Renal cortical epithelial cell (primary cell): ENCODE measurements around the gene C10orf95. TPM values are rescaled to one million over a fixed set of nuclear protein-coding genes. Genes with fewer than 3 reads are reported as not detected.
"Not testable (repeated sequence)": the region's sequence is repeated elsewhere in the genome, so short reads cannot be mapped to it uniquely, and the experiment has no call there.

Experiments
- DNase-seq: peaks from one replicate; pipeline ENCODE4 v3.0.0-alpha.2; 2011; ENCODE audit warnings: low read depth
- total RNA-seq: library from RNA; depleted of rRNA; stranded (reverse); fragments of >200 nt; gene quantifications from 2 replicates; pipeline ENCODE4 v1.2.3, GENCODE V29; 2014

C10orf95 gene, protein sequence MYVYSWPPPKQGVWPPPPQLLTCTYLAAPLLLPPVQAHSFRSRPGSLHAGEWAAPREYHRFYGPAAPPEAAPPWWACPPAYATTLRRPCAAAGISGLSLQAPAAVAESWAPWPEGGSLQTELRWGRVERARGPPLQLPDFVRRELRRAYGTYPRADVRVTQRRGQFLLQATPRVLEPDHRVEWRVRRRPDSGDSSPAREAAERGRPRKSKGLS
- 0.25 and 1.6 TPM in 2 replicates for total RNA-seq

DNA sequence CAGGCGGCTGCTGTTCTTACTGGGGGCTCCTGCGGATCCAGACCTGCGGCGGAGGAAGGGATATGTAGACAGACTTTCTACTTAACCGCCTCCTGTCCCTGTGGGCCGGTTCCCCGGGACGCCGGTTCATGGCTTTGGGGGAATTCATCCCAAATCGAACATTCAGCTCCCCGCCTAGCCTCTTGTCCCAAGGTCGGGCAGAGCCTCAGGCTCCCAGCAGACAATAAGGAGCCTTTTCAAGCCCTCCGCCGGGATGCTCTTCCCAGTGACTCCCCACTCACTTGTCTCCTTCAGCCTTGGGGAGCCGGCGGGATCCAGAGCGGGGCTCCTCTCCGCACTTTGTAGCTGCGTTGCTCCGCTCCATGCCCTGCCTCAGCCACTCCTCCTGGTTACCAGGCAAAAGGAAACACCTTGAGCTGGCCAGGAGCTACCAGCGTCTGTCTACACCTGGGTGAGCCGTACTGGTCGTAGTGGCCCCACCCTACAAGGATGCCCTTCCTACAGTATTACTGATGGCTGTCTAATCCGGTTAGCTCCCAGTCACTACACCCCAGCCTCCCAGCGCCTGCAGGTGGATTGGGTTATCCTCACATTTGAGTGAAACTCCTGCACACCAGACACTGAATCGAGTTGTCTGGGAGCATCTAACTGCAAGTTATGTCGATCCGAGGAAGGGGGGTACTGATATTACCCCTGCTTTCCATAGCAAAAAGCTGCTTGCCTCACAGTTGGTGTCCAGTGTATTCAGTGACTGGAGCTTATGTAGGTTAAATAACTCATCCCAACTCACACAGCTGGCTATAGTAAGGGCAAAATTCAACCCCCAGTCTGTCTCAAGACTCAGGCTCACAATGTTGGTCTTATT, at the start of gene C10orf95:
TSS of gene C10orf95 (minus strand) at position 439 of the 865 bp plus-strand sequence. CDS start 450 bp downstream, outside the sequence.
- no peak for DNase-seq

DNA sequence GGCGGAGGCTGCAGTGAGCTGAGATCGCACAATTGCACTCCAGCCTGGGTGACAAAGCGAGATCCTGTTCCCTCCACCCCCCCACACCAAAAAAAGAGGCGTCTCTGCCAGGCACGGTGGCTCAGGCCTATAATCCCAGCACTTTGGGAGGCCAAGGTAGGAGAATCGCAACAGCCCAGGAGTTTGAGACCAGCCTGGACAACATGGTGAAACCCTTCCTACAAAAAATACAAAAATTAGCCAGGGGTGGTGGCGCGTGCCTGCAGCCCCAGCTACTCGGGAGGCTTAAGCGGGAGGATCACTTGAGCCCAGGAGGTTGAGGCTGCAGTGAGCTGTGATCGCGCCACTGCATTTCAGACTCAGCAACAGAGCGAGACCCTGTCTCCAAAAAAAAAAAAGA, 49.3 kb upstream of the C10orf95 start:
- DNase-seq = not testable (repeated sequence)

DNA sequence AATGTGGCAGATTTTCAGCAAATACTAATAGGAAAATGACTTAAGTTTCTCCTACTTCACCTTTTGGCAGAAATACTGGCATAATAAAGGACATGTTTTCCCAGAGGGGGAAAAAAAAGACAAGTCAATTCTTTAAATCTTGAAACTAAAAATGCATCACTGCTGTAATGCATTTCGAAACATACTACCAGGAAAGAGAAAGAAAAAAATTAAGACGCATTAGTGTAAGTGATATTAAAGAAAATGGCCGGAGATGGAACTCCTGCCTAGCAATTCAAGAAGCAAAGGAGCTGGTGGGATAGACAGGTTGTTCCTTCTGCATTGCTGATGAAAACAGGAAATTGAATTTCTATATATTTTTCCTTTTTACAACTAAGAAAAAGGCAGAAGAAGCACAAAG, 48.0 kb upstream of the C10orf95 start:
- DNase-seq = no peak

GRCh38 chr10:102497545-102497944, 46.2 kb upstream of the C10orf95 start:
- DNase-seq = no peak

GRCh38 chr10:102493771-102494170, 42.4 kb upstream of the C10orf95 start:
- no peak for DNase-seq

DNA sequence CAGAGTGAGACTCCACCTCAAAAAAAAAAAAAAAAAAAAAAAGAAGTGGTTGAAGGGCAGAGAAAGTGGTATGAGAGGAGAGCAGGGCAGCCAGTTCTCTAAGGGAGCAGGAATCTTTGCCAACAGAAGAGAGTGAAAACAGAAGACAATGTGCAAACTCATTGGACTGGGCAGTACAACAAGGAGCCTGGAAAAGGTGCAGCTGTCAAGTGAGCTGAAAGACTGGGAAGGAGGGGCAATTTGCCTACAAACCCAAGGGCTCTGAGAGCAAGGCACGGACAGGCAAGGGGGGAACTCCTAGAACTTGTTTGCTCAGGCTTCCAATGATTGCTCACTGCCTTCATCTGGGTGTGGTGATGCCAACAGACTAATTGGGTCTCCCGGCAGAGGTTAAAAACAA, 41.6 kb upstream of the C10orf95 start:
- DNase-seq = no peak

DNA sequence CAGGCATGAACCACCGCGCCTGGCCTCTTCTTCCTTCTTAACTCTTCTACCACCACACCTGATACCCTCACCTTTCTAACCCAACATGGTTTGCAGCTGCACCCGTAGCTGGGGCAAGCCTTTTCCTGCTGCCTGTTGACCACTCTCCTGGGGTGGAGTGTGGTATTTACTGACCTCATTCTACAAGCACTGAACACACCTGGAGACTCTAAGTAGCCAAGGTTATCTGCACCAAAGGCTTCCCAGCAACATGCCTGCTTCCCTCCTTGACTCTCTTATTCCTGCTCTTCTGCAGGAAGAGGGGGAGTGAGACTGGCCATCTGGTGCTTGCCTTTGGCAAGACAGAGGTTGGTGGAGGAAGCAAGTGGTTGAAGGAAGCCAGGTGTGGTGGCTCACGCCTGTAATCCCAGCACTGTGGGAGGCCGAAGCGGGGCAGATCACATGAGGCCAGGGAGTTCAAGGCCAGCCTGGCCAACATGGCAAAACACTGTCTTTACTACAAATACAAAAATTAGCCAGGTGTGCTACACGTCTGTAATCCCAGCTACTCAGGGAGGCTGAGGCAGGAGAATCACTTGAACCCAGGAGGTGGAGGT, 41.1 kb upstream of the C10orf95 start:
- no peak for DNase-seq

GRCh38 chr10:102491136-102491535, 39.8 kb upstream of the C10orf95 start:
- DNase-seq = no peak

DNA sequence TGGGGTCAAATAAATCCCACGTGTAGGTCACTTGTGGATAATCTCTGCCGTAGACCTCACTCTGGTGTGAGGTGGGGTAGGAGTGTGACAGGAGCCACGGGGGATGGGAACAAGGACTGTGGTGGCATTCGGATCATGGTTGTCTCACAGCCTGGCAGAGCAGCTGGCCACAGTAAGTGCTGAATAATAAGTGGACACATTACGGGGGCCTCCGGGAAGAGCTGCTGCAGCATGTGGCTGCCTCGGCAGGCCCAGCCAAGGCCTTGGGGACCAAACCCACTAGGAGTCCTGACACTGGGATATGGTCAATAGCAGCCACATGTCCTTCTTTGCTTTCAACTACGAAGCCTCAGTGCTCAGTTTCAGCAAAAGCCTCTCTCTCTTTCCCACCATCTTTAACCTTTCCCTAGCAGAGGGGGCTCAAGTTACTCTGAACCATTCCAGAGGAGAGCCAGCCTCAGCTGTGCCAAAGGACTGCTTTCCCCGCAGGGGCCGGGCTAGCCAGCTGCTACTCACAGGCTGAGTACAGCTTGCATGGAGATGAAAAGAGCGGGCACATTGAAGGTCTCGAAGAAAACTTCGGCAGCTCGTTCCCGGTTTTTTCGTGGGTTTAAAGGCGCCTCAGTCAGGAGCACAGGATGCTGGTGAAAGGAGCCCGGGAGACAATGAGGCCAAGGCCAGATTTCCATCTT, 33.9 kb upstream of the C10orf95 start:
- DNase-seq = no peak

- DNase-seq = no peak
Observed at GRCh38 chr10:102484021-102484420, 32.7 kb upstream of the C10orf95 start.

GRCh38 chr10:102480396-102480795, 29.1 kb upstream of the C10orf95 start:
- no peak for DNase-seq

GRCh38 chr10:102479651-102480050, 28.3 kb upstream of the C10orf95 start:
- no peak for DNase-seq

DNA sequence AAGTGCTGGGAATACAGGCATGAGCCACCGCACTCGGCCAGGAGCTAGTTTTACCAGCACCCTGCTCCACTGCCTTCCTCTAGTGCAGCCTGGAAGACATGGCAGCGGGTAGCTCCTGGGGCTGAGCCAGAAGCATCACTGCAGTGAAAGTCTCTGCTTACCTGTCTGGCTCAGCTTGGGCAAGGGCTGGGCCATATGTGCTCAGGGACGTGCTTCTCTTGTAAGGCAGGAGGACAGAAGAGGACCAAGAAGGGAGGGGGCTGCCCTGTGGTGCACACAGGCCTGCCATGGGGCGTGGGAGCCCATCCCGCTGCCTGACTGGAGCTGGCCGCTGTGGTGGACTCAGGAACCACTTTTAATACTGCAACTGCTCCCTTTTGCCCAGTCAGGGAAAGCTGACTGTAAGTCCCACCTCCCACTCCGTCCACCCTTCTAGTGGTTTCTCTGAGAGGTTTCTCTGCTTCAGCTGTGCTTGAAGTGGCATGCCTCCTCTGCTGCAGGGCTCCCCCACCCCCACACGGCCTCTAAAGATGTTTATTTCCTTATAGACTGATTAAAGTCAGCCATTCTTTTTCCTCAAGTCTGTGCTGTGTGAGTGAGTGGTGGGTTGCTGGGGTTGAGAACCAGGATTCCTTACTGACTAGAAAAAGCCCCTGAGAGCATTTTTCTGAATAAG, 25.3 kb upstream of the C10orf95 start:
- DNase-seq = no peak

- no peak for DNase-seq
Observed at GRCh38 chr10:102475451-102476040, 24.2 kb upstream of the C10orf95 start.

GRCh38 chr10:102473445-102474331, 22.3 kb upstream of the C10orf95 start:
- no peak for DNase-seq

- no peak for DNase-seq
Observed at GRCh38 chr10:102470579-102471546, 19.5 kb upstream of the C10orf95 start.

GRCh38 chr10:102468683-102469082, 17.3 kb upstream of the C10orf95 start:
- no peak for DNase-seq

GRCh38 chr10:102467971-102468438, 16.7 kb upstream of the C10orf95 start:
- DNase-seq = no peak

GRCh38 chr10:102467318-102467717, 16.0 kb upstream of the C10orf95 start:
- DNase-seq = no peak
